Heart right ventricle (tissue), 16 donors: ENCODE results near the gene DISP3. TPM values are rescaled to one million over a fixed set of nuclear protein-coding genes. Genes with fewer than 3 reads are reported as not detected.

Experiments
- ATAC-seq, 8 donors: fragments of 200-7000 bp; cut with Tn5 transposase; one replicate each; pipeline ENCODE4 v1.9.1; 2020; ENCODE audit warnings: mild to moderate bottlenecking in 8 of 8, moderate library complexity in 8 of 8, moderate number of reproducible peaks in 1 of 8
- DNase-seq, 2 donors: peaks; one replicate each; pipeline ENCODE4 v3.0.0-alpha.2; 2020
- H3K27ac ChIP-seq, 10 donors: fragments of 200-600 bp; sonication (generic) in 2 of 10; one replicate each; pipeline versions ENCODE4 v1.5.0 to v1.8.0; 2020 to 2022; ENCODE audit warnings: mild to moderate bottlenecking in 3 of 10
- H3K27me3 ChIP-seq, 7 donors: fragments of 200-600 bp; one replicate each; pipeline ENCODE4 v1.8.0; 2021 to 2022; ENCODE audit warnings: mild to moderate bottlenecking in 2 of 7
- H3K36me3 ChIP-seq, 9 donors: fragments of 200-600 bp; sonication (generic) in 1 of 9; one replicate each; pipeline versions ENCODE4 v1.5.0 to v1.8.0; 2020 to 2022; ENCODE audit warnings: mild to moderate bottlenecking in 2 of 9
- H3K4me1 ChIP-seq, 9 donors: fragments of 200-600 bp; sonication (generic) in 1 of 9; one replicate each; pipeline versions ENCODE4 v1.5.0 to v1.8.0; 2020 to 2022; ENCODE audit warnings: mild to moderate bottlenecking in 4 of 9
- H3K4me3 ChIP-seq, 10 donors: fragments of 200-600 bp; sonication (generic) in 2 of 10; one replicate each; pipeline versions ENCODE4 v1.5.0 to v1.8.0; 2020 to 2022; ENCODE audit warnings: mild to moderate bottlenecking in 7 of 10, moderate library complexity in 2 of 10
- H3K9me3 ChIP-seq, 11 donors: fragments of 200-600 bp in 10 of 11; sonication (generic) in 2 of 11; one replicate each; pipeline versions ENCODE4 v1.5.0 to v1.8.0; 2013 to 2022; ENCODE audit warnings: mild to moderate bottlenecking in 2 of 11, control low read depth in 1 of 11, moderate library complexity in 1 of 11
- WGBS, 2 donors: extraction: QIAGEN DNeasy Blood & Tissue Kit; methylation state at CpG; one replicate each; pipeline ENCODE4 v1.1.7; 2013; ENCODE audit warnings: inconsistent platforms in 1 of 2; 5-methylcytosine and 5-hydroxymethylcytosine counted together
- intact Hi-C, 10 donors: fragments of 100-400 bp; cut with DNase I; formaldehyde crosslinking; loops; one replicate each; pipeline versions ENCODE4 v1.11.1 to v1.14.2; 2022
- polyA plus RNA-seq, 2 donors: library from polyadenylated mRNA; stranded (reverse); fragments of 200-250 nt; gene quantifications; one replicate each; pipeline ENCODE4 v1.2.3, GENCODE V29; 2013
- total RNA-seq, 10 donors: library from RNA; stranded (reverse); fragmentation: NEBNext Ultra II Directional in 3 of 10; extraction: Animal tissue kit (Norgen Biotek cat#: 25700) in 3 of 10; gene quantifications; one replicate each; pipeline versions ENCODE4 v1.2.1 to v1.2.4, GENCODE V29; 2021 to 2023
- TF ChIP-seq, protein P1 (sequence below), 9 donors: fragments of 200-600 bp; sonication (generic) in 2 of 9; IDR thresholded peaks; one replicate each; pipeline versions ENCODE4 v1.5.0 to v1.8.0; 2021 to 2022; ENCODE audit warnings: antibody characterized with exemption in 9 of 9, mild to moderate bottlenecking in 5 of 9, moderate library complexity in 1 of 9
- donor health status: Arrhythmogenic right ventricular cardiomyopathy.
- donor health status: ischemic (EF 13 %, LVEDD 7.1; RV severe dilation, severe dysfunction).
- donor health status: healthy with polysubstance abuse.
- donor health status: DM: no; HTN: yes; CAD: no.
- donor health status: DM: no; HTN: no; CAD: no.
- donor health status: ischemic (EF 25% LVEDD 6.9; RV normal size, moderate dysfunction).
- donor health status: ischemic (EF 25% LVEDD 5.7; RV mildly dilated, moderate dysfunction).
- donor health status: healthy.
- donor health status: DM: yes; HTN: yes; CAD: no.
- donor health status: Ischemic cardiomyopathy.
- donor health status: ischemic (EF 35%, LVEDD 5.7; RV mildly dilated, moderate dysfunction).
- donor health status: nonischemic (EF 11% LVEDD 7.7; RV severe dilation, severe dysfunction).
- donor health status: DM: yes; HTN: yes; CAD: no.
- donor health status: PGD.
- donor health status: ischemic (EF 29% LVEDD 5.4; RV normal size, mild dysfunction).
- donor health status: nonischemic (EF 23%, LVEDD 6.1; RV moderate dilation, normal function).

Gene DISP3
- total and polyA plus RNA-seq, 12 donors, result 0.05 to 0.22 (median 0.13) TPM; not detected in 5

- H3K4me3 ChIP-seq, result no peak overlapping the region
- H3K27ac ChIP-seq, result no peak overlapping the region
- peaks cover 0 to 10% (median 0%) of the 10 kb centered on the region in 11 donors for H3K9me3 ChIP-seq
- no peak for DNase-seq
- ATAC-seq, result no peak
- no peaks in the 10 kb centered on the region for H3K36me3 ChIP-seq
- intact Hi-C loops, result no loop called here
- H3K27me3 ChIP-seq, result peaks cover 0 to 50% (median 20%) of the 10 kb centered on the region in 7 donors
- no peaks in the 10 kb centered on the region for H3K4me1 ChIP-seq
- TF ChIP-seq, protein P1, sequence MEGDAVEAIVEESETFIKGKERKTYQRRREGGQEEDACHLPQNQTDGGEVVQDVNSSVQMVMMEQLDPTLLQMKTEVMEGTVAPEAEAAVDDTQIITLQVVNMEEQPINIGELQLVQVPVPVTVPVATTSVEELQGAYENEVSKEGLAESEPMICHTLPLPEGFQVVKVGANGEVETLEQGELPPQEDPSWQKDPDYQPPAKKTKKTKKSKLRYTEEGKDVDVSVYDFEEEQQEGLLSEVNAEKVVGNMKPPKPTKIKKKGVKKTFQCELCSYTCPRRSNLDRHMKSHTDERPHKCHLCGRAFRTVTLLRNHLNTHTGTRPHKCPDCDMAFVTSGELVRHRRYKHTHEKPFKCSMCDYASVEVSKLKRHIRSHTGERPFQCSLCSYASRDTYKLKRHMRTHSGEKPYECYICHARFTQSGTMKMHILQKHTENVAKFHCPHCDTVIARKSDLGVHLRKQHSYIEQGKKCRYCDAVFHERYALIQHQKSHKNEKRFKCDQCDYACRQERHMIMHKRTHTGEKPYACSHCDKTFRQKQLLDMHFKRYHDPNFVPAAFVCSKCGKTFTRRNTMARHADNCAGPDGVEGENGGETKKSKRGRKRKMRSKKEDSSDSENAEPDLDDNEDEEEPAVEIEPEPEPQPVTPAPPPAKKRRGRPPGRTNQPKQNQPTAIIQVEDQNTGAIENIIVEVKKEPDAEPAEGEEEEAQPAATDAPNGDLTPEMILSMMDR (IDR thresholded peaks at IDR 0.05), result no peak
- WGBS, 2 donors, result 62 to 66% methylated on average over 3 of the region's 3 CpGs
These were observed 16.6 kb downstream of the DISP3 start for GRCh38 chr1:11495579-11495978.

DNA sequence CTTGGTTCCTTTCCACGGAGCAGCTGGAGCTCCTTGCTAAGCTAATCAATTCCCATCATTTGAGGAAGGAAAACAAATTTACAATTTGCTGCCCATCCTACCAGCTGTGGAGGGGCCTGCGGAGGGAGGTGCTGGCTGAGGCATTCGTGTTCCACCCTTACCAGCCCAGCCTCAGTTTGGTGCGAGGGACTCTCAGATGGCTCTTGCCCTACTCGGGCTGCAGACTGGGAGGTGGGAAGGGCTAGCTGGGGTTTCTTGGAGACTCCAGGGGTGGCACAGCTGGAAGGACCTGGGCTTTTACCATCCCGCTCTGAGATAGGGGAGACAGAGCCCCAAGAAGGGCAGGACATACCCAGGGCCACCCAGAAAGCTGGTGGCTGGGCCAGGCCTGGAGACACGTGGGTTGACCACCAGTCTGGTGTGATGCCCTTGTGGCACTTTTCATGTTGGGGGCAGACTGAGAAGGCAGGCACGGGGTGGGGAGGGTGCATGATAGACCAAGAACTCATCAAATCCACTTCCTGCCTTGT lies 17.7 kb downstream of the DISP3 start:
- ATAC-seq (no peak), DNase-seq (no peak)
- Histone ChIP-seq H3K27ac (no peak overlapping the region), H3K9me3 (peaks cover 0 to 10% (median 0%) of the 10 kb centered on the region in 11 donors), H3K4me3 (no peak overlapping the region), H3K27me3 (peaks cover 0 to 58% (median 30%) of the 10 kb centered on the region in 7 donors), H3K4me1 (no peaks in the 10 kb centered on the region), H3K36me3 (no peaks in the 10 kb centered on the region)
- intact Hi-C loops, result no loop called here
- WGBS, 2 donors, result 65 to 66% methylated on average over 8 of the region's 8 CpGs
- TF ChIP-seq, protein P1 (IDR thresholded peaks at IDR 0.05), result no peak

DNA sequence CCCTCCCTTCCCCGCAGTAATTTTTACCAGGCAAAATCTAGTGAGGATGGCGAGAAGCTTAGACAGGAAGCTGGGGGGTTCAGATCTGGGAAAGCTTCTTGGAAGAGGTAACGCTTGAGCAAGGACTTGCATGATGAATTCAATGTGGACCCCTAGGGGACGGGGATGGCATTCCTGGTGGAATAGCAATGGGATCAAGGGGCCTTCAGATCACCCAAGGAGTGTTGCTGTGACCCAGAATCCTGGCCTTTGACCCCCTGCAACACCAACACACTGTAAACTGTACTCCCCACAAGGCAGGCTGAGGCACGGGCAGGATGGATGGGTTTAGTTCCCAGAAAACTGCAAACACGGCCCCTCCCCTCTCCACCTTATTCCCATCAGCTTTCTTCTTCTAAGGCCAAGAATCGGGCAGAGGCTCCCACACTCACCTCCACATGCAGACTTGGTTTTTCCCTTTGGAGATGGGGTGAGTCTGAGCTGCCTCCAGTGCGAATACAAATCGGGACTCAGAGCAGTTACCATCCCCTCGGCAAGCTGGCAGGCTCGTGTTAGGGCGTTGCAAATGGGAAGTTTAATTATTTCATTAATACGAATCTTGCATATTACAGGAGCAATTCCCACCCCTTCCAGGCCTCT lies 20.1 kb downstream of the DISP3 start:
- TF ChIP-seq, protein P1 (IDR thresholded peaks at IDR 0.05), result no peak
- Histone ChIP-seq H3K27ac (no peak overlapping the region), H3K9me3 (peaks cover 0 to 17% (median 1%) of the 10 kb centered on the region in 11 donors), H3K4me3 (no peak overlapping the region), H3K4me1 (no peaks in the 10 kb centered on the region), H3K36me3 (no peaks in the 10 kb centered on the region), H3K27me3 (peaks cover 0 to 69% (median 39%) of the 10 kb centered on the region in 7 donors)
- no peak for DNase-seq
- 55 to 69% methylated on average over 13 of the region's 13 CpGs for WGBS, 2 donors
- intact Hi-C loops, result no loop called here
- no peak for ATAC-seq

DNA sequence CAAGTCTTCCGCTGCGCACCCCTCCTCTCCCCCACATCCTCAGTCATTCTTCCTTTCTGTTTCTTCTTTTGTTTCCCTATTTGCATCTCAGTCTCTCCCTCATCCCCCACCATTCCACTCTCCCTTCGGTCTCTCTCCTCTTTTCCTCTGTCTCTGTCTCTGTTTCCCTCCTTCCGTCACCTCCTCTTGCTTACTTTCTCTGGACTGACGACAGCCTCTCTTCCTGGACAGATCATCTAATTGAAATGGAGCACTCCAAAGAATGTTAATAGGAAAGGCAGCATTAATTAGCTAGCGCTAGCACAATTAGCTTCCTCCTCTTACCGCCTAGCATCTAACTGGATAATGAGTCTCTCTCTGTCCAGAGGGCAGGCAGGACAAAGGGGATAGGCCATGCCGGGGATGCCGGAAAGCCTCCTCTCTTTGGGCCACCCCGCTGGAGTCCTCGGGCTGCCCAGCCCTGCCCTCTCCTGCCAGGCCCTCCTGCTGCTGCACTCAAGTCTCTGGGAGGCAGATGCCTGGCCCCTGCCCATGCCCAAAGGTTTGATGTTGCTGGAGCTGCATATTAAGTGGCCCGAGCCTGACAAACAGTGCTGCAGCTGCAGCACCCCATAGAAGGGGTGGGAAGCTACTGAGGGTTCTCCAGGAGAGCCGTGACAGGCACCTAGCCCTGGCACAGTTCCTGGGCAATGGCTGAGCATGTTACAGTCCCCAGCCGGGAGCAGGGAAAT lies 20.8 kb downstream of the DISP3 start:
- H3K27me3 ChIP-seq, result peaks cover 0 to 69% (median 39%) of the 10 kb centered on the region in 7 donors
- TF ChIP-seq, protein P1 (IDR thresholded peaks at IDR 0.05), result no peak
- no peak for ATAC-seq
- H3K9me3 ChIP-seq, result peaks cover 0 to 23% (median 8%) of the 10 kb centered on the region in 11 donors
- intact Hi-C loops, result no loop called here
- no peaks in the 10 kb centered on the region for H3K36me3 ChIP-seq
- H3K27ac ChIP-seq, result no peak overlapping the region
- no peak for DNase-seq
- WGBS, 2 donors, result 45 to 59% methylated on average over 14 of the region's 14 CpGs
- no peak overlapping the region for H3K4me3 ChIP-seq
- H3K4me1 ChIP-seq, result no peaks in the 10 kb centered on the region
